B cell (primary cell): ENCODE results near the gene OGDHL.

Experiments used
- CTCF ChIP-seq: fragments of 200-600 bp; IDR thresholded peaks from one replicate; pipeline ENCODE4 v1.8.0; 2022; ENCODE audit warnings: antibody characterized with exemption, mild to moderate bottlenecking
- EZH2 ChIP-seq: IDR thresholded peaks from 2 replicates; pipeline ENCODE4 v1.6.1; 2012; ENCODE audit warnings: borderline replicate concordance, low read depth, mild to moderate bottlenecking, moderate library complexity, low read length; ENCODE audit not compliant: insufficient read depth, poor library complexity, severe bottlenecking

GRCh38 chr10:49749144-49749543, 13.0 kb downstream of the OGDHL start:
- TF ChIP-seq CTCF (no peak), EZH2 (no peak)
